Fibroblast of villous mesenchyme (primary cell): ENCODE data around the gene BBS2. TPM values are rescaled to one million over a fixed set of nuclear protein-coding genes. Genes with fewer than 3 reads are reported as not detected.
A peak's percentile ranks its signal among the peaks of the same experiment; 100 is the strongest.

Experiments used
- DNase-seq: peaks from one replicate; pipeline ENCODE4 v3.0.0-alpha.2; 2010; ENCODE audit warnings: low read depth
- H3K4me3 ChIP-seq: 2 replicates; pipeline ENCODE4 v1.5.1; 2011; ENCODE audit warnings: low read depth, mild to moderate bottlenecking, low read length
- CTCF ChIP-seq: IDR thresholded peaks from 2 replicates; pipeline ENCODE4 v1.5.1; 2012; ENCODE audit warnings: low read depth, mild to moderate bottlenecking, low read length; ENCODE audit not compliant: insufficient read depth
- total RNA-seq: library from RNA; depleted of rRNA; stranded (reverse); fragments of >200 nt; gene quantifications from 2 replicates; pipeline ENCODE4 v1.2.3, GENCODE V29; 2012

The BBS2 gene
- total RNA-seq, 1 donor = 60.5 TPM

GRCh38 chr16:56513972-56514371, 5.9 kb downstream of the BBS2 start:
- peak; percentile 73 for TF ChIP-seq CTCF
- DNase-seq = peak; percentile 71
- H3K4me3 ChIP-seq = no peak overlapping the region

GRCh38 chr16:56513091-56513490, 6.7 kb downstream of the BBS2 start:
- no peak for TF ChIP-seq CTCF
- no peak for DNase-seq
- no peak overlapping the region for H3K4me3 ChIP-seq

- no peak for DNase-seq
- no peak for TF ChIP-seq CTCF
- H3K4me3 ChIP-seq = no peak overlapping the region
Observed at GRCh38 chr16:56512025-56512424, 7.8 kb downstream of the BBS2 start.

GRCh38 chr16:56510544-56510943, 9.3 kb downstream of the BBS2 start:
- DNase-seq = no peak
- no peak overlapping the region for H3K4me3 ChIP-seq
- TF ChIP-seq CTCF = no peak

- DNase-seq = peak; percentile 27
- no peak for TF ChIP-seq CTCF
- no peak overlapping the region for H3K4me3 ChIP-seq
Observed at GRCh38 chr16:56506941-56507340, 12.9 kb downstream of the BBS2 start.

GRCh38 chr16:56505181-56505580, 14.6 kb downstream of the BBS2 start:
- no peak for DNase-seq
- H3K4me3 ChIP-seq = no peak overlapping the region
- TF ChIP-seq CTCF = no peak

- H3K4me3 ChIP-seq = no peak overlapping the region
- DNase-seq = no peak
- no peak for TF ChIP-seq CTCF
Observed at GRCh38 chr16:56493815-56494214, 26.0 kb downstream of the BBS2 start.
